OCI-LY7 (cell line): Measurements from ENCODE around the gene MACROD2. TPM values are rescaled to one million over a fixed set of nuclear protein-coding genes. Genes with fewer than 3 reads are reported as not detected.

Experiments
- BruUV-seq: library from RNA; stranded (reverse); fragments of 400-500 nt; replicated peaks from 2 replicates; lab custom pipeline; 2021; lab: Mats Ljungman, UMichigan
- CTCF ChIA-PET: fragments of 300-600 bp; sonication (Branson Sonifier 250); formaldehyde crosslinking; loops from one replicate; lab custom pipeline; 2022; ENCODE audit warnings: antibody characterized with exemption; ENCODE audit not compliant: unreplicated experiment; lab: Charles Lee
- POLR2A ChIA-PET: fragments of 300-600 bp; sonication (Branson Sonifier 250); formaldehyde crosslinking; loops from one replicate; lab custom pipeline; 2022; ENCODE audit warnings: antibody characterized with exemption; lab: Charles Lee
- DNase-seq: peaks from one replicate; pipeline ENCODE4 v3.0.0-alpha.2; 2015; ENCODE audit warnings: low spot score
- H2AFZ ChIP-seq: fragments of 200-600 bp; sonication (generic), shearing (Covaris generic); 2 replicates; pipeline ENCODE4 v1.6.1; 2014; ENCODE audit warnings: mild to moderate bottlenecking, antibody characterized with exemption, low read length, moderate library complexity
- H3K27ac ChIP-seq: fragments of 200-600 bp; sonication (generic); 2 replicates; pipeline ENCODE4 v1.5.1; 2014; ENCODE audit warnings: mixed run types, low read depth, mild to moderate bottlenecking, moderate library complexity, low read length, inconsistent platforms; ENCODE audit not compliant: poor library complexity, severe bottlenecking
- H3K36me3 ChIP-seq: fragments of 200-600 bp; sonication (generic); 2 replicates; pipeline ENCODE4 v1.6.1; 2014; ENCODE audit warnings: mild to moderate bottlenecking, antibody characterized with exemption, low read length, moderate library complexity, mixed read lengths; ENCODE audit not compliant: insufficient read depth
- H3K4me1 ChIP-seq: fragments of 200-600 bp; sonication (generic); 2 replicates; pipeline ENCODE4 v1.5.1; 2014; ENCODE audit warnings: mild to moderate bottlenecking, low read length; ENCODE audit not compliant: insufficient read depth, poor library complexity, severe bottlenecking
- H3K4me2 ChIP-seq: fragments of 200-600 bp; sonication (generic); 2 replicates; pipeline ENCODE4 v1.6.1; 2014; ENCODE audit warnings: mild to moderate bottlenecking, low read length
- H3K4me3 ChIP-seq: fragments of 200-600 bp; sonication (generic); 2 replicates; pipeline ENCODE4 v1.5.1; 2014; ENCODE audit warnings: mild to moderate bottlenecking, low read depth, low read length; ENCODE audit not compliant: poor library complexity, severe bottlenecking
- H3K79me2 ChIP-seq: fragments of 200-600 bp; sonication (generic); 2 replicates; pipeline ENCODE4 v1.6.1; 2016; ENCODE audit warnings: low read depth, mild to moderate bottlenecking, low read length, moderate library complexity, mixed read lengths; ENCODE audit not compliant: insufficient read depth
- H3K9me2 ChIP-seq: fragments of 200-600 bp; sonication (generic); 2 replicates; pipeline ENCODE4 v1.6.1; 2016; ENCODE audit warnings: mild to moderate bottlenecking, low read length, mixed read lengths; ENCODE audit not compliant: insufficient read depth
- H3K9me3 ChIP-seq: fragments of 200-600 bp; sonication (generic); 2 replicates; pipeline ENCODE4 v1.6.1; 2014; ENCODE audit warnings: mild to moderate bottlenecking, mixed run types, low read length, mixed read lengths
- H4K20me1 ChIP-seq: fragments of 200-600 bp; sonication (generic); 2 replicates; pipeline ENCODE4 v1.6.1; 2014; ENCODE audit warnings: mild to moderate bottlenecking, antibody characterized with exemption, low read length, moderate library complexity, mixed read lengths; ENCODE audit not compliant: insufficient read depth
- CTCF ChIP-seq: fragments of 200-600 bp; sonication (generic); conservative IDR thresholded peaks from 2 replicates; pipeline ENCODE4 v1.5.1; 2014; ENCODE audit warnings: mild to moderate bottlenecking, antibody characterized with exemption, low read length, moderate library complexity, mixed read lengths
- EZH2phosphoT487 ChIP-seq: fragments of 200-600 bp; sonication (generic); IDR thresholded peaks from 2 replicates; pipeline ENCODE4 v1.6.1; 2018; ENCODE audit warnings: low read depth, borderline replicate concordance, mild to moderate bottlenecking, mixed run types, antibody characterized with exemption, low read length, moderate library complexity, mixed read lengths
- intact Hi-C: fragments of 100-400 bp; cut with micrococcal nuclease; formaldehyde crosslinking; loops from one replicate; pipeline ENCODE4 v1.10.0; 2022; ENCODE audit not compliant: unreplicated experiment
- total RNA-seq, 2 experiments: library from RNA; depleted of rRNA in 1 of 2; stranded (reverse); fragments of >200 nt in 1 of 2; shearing (Covaris generic) in 1 of 2; gene quantifications; 2 replicates each; pipeline ENCODE4 v1.2.3, GENCODE V29; 2014 to 2022

The MACROD2 gene
- total RNA-seq, 2 experiments from 2014 or later: 0.09 to 4.5 TPM

GRCh38 chr20:15146948-15147347 lies 1151.6 kb downstream of the MACROD2 start:
- Histone ChIP-seq H2AFZ (no peak overlapping the region), H3K27ac (no peak overlapping the region), H3K9me2 (no peaks in the 10 kb centered on the region), H3K4me1 (no peaks in the 10 kb centered on the region), H3K9me3 (no peaks in the 10 kb centered on the region), H3K36me3 (no peaks in the 10 kb centered on the region), H4K20me1 (no peaks in the 10 kb centered on the region), H3K4me2 (no peak overlapping the region), H3K4me3 (no peak overlapping the region), H3K79me2 (no peaks in the 10 kb centered on the region)
- ChIA-PET POLR2A (no interaction called here), CTCF (no interaction called here)
- intact Hi-C loops: no loop called here
- no peak for DNase-seq
- no TSS peak for BruUV-seq
- TF ChIP-seq EZH2phosphoT487 (no peak), CTCF (no peak)

- intact Hi-C loops: no loop called here
- Histone ChIP-seq H4K20me1 (no peaks in the 10 kb centered on the region), H3K4me1 (no peaks in the 10 kb centered on the region), H3K4me3 (no peak overlapping the region), H2AFZ (no peak overlapping the region), H3K9me3 (no peaks in the 10 kb centered on the region), H3K27ac (no peak overlapping the region), H3K9me2 (no peaks in the 10 kb centered on the region), H3K79me2 (no peaks in the 10 kb centered on the region), H3K36me3 (no peaks in the 10 kb centered on the region), H3K4me2 (no peak overlapping the region)
- ChIA-PET CTCF (no interaction called here), POLR2A (no interaction called here)
- TF ChIP-seq EZH2phosphoT487 (no peak), CTCF (no peak)
- no peak for DNase-seq
- no TSS peak for BruUV-seq
Observed at GRCh38 chr20:15154070-15154469, 1158.8 kb downstream of the MACROD2 start.

- H3K27ac ChIP-seq: no peak overlapping the region
- H3K4me3 ChIP-seq: no peak overlapping the region
- no TSS peak for BruUV-seq
- H4K20me1 ChIP-seq: no peaks in the 10 kb centered on the region
- no peak overlapping the region for H2AFZ ChIP-seq
- H3K9me2 ChIP-seq: no peaks in the 10 kb centered on the region
- H3K9me3 ChIP-seq: no peaks in the 10 kb centered on the region
- intact Hi-C loops: no loop called here
- ChIA-PET POLR2A (interaction anchor here (0.7 kb wide), 1 partner anchor 27 kb away, joined by 3 read pairs; no protein-coding TSS in a partner anchor), CTCF (no interaction called here)
- no peak for DNase-seq
- no peaks in the 10 kb centered on the region for H3K36me3 ChIP-seq
- H3K4me1 ChIP-seq: no peaks in the 10 kb centered on the region
- TF ChIP-seq EZH2phosphoT487: no peak
- no peaks in the 10 kb centered on the region for H3K79me2 ChIP-seq
- no peak overlapping the region for H3K4me2 ChIP-seq
Observed at GRCh38 chr20:15155848-15156401, 1160.6 kb downstream of the MACROD2 start.
